GM19395 (cell line): ENCODE measurements around the gene INPP4B.

Experiments
- ATAC-seq: cut with Tn5 transposase; IDR thresholded peaks from one replicate; pipeline ENCODE4 v1.9.1; 2021; ENCODE audit warnings: mild to moderate bottlenecking, moderate library complexity; ENCODE audit not compliant: unreplicated experiment

The INPP4B gene

DNA sequence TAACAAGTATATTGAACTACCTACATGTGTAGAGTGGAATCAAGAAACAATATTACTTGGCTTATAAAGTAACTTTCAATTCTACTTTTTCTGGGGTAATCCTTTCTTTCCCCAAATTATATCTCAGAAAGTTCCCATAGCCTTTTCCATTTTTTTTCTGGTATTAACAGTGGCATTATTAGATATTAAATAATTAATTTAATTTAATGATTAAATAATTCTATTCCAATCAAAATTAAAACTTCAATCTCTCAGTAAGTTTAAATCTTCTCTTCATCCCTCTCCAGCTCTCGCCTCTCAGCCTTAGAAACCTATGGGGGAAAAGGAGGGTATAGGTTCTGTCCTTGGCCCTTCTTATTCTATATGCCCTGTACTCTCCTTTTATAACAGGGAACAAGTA, 262.4 kb downstream of the INPP4B start:
- no peak for ATAC-seq

DNA sequence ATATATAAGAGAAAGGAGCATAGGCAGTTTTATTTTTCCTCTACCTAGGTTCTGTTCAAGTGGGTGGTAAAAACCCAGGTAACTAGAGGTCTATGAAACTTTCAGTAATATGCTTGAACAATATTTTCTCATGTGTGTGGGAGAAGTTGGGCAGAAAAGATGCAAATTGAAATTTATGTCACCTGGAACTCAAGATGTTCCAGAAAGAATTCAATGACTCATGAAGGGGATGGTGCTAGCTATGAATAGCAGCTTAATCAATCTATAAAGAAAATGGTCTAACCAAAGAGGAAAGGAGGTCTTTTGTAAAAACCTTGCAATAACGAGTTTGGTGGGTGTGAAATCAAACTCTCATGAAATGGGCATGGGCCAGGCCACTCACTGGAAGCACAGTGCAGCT, 263.8 kb downstream of the INPP4B start:
- ATAC-seq = no peak

DNA sequence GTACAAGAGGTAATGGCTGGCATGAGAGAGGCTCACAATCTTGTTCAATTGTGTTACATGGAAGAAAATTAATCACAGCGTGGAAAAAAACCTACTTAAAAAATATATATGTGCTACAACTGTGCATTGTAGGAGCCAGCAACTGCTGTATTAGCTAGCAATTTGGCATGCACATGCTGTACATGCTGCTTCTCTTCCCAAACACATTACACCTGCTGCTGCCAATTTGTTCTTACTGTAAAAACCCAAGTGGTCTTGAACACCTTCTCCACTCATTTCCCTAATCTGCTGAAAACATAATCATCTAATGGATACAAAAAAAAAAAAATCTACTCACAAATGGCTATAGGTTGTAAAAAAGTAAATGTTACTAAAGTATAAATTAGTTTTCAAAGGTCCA, 264.2 kb downstream of the INPP4B start:
- ATAC-seq = no peak

DNA sequence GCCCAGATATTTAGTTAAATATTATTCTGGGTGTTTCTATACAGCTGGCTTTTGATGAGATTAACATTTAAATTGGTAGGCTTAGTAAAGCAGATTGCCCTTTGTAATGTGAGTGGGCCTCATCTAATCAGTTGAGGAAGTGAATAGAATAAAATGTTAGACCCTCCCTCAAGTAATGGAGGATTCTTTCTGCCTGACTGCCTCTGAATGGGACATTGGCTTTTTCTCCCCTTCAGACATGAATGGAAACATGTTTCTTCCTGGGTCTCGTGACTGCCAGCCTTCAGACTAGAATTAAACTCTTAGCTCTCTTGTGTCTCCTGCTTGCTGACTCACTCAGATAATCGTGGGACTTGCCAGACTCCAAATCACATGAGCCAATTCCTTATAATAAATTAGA, 266.7 kb downstream of the INPP4B start:
- no peak for ATAC-seq

DNA sequence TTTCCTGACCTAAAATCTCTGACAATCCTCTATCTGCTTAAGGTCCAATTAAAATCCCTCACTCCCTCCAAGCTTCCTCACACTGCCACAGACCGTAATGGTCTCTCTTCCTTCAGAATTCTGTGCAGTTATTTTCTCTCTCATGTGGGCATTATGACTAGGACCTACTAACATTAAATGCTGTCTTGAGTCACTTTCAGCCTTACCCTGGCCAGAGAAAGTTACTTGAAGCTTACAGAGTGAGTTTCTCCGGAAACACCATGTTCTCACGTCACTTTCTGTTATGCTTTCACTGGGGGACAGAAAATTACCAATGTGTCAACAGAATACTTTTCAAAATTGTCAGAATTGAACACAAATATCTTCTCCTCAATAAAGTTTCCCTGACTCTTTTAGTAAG, 271.8 kb downstream of the INPP4B start:
- ATAC-seq = peak; percentile 64

DNA sequence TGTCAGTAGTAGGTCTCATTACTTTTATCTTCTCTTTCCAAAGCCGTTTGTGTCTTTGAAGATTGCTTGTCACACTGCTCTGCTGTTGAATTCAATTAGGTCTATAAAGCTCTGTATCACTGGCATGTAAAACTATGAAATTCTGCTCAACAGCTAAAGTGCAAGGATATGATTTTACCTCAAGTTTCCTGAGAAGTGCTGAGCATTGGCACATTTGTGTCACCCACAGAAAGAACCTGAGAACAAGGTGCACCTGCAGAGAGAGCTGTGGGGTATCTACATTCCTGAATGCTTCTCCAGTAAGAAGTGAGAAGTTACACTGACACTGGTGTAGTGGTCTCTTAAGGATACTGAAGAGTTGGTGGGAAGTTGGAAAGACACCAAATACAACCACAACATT, 274.0 kb downstream of the INPP4B start:
- no peak for ATAC-seq

DNA sequence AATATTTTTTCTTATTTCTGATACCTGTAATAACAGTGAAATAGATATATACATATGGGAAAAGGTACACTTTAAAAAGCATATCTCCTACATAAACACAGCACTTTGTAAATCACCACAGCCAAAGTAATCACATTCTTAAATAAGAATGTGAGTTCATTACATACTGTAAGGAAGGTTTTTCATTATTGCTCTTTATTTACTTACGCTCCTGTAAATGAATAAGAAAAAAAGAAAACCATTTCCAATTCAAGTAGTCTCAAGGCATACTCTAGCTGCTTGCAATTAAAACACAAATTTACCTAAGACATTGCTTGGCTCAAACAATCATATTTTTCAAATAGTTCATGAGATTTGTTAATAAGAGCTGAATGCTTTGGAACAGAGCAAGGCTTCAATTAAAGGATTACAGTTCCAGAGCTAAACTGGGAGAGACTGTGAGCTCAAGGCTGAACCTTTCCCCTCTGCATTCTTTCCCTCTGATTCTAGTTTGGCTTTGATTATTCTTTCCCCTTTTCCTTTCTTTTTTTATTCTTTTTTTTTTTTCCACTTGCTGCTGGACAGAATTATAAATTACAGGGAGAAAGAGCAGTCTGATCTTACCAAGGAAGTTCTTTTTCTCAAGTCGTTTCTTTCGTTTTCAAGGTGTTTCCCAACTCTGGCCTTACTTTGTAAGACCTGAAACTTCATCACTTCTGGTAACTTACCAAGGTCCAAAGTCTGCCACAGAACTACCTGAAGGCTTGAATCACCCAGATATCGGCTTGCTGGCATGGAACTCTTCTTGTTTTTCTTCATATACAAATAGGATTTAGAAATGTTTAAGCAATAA, 278.3 kb downstream of the INPP4B start:
- no peak for ATAC-seq

DNA sequence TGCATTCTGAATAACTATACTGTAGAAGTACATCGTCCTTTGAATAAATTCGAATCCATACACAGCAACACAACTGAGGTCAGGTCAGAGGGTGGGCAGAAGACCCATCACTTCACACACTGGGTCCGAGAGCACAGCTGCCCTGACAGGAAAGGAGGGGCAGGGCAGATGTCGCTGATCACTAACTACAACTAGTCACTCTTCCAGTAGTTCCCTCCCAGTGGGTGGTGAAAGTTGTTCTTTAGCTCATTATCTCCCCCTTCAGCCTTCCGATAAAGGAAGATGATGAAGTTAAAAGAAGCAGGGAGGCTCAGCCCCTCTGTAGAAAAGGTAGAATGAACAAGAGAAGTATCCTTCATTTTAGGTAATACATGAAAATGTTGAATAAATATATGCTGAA, 278.9 kb downstream of the INPP4B start:
- ATAC-seq = no peak

DNA sequence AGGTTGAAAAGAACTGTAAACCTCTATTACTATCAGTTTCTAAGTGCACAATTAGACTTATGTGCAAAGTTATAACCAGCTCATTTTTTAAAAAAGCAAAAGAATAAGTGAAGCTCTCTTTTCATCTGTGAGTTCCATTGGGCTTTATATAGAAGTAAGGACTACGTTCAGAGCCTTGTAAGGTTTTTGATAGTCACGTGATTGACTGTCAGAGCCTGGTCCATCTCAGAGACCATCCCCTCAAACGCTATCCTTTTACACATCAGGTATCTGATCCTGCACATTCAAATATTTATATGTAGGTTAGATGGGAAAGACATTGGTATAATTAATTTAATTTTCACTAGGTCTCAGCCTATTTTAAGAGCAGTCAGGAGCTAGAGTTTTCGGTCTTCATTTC, 279.3 kb downstream of the INPP4B start:
- ATAC-seq = no peak

DNA sequence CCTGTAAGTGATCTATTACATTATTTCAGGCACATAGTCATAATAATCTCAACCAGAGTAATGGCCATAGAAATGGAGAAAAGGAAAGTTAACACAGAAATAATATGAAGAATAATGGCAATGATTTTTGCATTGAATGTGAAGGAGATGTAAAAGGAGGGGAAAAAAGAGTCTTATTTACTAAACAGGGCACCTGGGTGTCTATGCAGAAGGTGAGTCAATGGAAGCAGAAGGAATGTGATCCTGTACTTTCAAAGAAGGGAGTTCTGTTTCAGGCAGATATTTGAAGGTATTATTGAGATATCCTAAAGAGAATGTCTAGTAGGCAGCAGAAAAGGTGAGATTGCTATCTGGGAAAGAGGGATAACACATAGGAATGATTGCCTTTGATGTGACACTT, 279.9 kb downstream of the INPP4B start:
- no peak for ATAC-seq

DNA sequence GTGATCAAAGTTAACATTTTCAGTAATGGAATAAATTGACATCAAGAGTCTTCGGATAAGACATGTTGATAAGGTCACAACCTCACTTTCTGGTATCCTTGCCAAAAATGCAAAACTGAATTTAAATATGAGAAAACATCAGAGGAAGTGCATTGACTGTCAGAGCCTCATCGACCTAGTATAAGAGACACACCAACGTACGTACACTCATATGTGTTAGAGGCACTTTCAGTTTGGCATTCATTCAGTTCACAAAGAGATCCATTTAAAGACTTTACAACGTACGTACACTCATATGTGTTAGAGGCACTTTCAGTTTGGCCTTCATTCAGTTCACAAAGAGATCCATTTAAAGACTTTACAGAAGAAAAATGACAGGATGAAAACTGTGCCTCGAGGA, 280.3 kb downstream of the INPP4B start:
- no peak for ATAC-seq

DNA sequence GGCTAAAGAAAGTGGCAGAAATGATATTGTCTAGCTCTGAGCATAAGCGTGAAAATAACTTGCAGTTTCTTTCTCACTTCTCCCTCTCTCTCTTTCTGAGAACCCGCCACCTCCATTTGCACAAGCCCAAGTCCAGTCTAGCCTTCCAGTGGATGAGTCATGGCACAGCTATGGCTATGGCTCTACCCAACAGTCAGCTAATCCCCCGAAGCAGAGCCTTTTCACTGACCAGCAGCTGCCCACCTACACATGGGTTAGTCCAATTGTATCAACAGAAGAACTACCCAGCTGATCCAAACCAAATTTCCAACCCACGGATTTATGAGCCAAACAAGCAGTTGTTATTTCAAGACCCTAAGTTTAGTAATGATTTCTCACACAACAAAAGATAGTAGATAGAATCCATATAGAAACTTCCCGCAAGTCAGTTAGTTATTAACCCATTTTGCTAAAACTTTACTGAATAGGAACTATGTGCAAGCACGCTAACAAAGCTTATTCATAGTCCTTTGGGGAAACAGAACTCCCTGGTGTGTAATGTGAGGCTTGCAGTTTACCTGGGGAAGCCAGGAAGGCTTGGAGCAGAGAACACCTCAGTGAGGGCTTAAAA, 282.3 kb downstream of the INPP4B start:
- ATAC-seq = no peak

DNA sequence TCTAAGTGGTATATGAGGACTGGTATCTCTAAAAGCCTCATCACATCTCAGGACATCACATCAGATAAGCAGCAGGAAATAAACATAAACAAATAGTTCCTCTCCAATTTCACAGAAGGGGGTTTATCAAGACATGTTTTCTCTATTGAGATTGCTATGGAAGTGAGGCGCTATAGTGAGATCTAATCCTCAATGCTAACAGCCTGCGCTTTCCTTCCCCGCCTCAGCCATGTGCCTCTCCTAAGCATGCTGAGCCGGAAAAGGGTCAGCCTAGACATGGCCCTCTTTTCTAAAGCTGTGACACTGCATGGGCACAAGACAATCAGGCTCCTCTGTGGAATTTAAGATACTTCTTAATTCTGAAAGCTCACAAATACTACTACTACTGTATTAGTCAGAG, 286.1 kb downstream of the INPP4B start:
- ATAC-seq = no peak

DNA sequence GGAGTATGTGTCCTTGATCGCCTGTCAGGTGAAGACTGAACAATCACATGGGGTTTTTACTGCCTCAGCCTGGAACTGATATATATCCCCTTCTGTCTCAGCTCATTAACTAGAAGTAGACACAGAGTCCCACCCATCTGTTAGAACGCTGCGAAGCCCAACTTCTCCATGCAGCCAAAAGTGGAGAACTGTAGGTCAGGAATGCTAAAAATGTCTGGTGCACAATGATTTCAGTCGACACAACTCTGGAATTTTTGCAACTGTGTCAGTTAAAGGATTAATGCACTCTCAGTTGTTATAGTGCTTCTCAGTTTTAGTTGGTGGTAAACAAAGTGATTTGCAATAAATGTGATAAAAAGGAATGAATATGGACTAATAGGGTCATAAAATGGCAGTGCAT, 287.2 kb downstream of the INPP4B start:
- ATAC-seq = no peak

DNA sequence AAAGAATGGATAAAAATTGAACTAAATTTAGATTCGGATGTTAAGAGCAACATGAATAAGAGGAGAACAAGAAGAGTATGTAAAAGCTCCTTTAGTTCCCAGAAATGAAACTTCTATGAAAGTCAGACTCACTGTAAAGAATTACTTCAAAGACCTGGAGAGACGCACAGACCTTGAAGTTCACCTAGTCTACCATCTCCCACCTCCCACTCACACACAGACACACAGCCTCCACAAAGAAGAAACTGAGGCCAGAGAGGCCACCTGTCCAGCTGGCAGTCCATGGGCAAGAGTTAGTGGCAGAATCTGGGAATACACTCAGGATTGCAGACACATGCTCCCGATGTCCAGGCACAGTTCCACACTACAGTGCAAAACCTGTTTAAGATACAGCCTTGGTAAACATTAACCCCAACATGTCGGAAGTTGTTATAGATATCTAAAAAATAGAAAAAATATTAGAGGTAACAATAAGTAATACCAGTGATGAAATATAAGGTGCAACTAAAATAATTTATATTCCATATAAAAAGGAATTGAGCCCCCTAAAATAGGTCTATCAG, 288.8 kb downstream of the INPP4B start:
- no peak for ATAC-seq

DNA sequence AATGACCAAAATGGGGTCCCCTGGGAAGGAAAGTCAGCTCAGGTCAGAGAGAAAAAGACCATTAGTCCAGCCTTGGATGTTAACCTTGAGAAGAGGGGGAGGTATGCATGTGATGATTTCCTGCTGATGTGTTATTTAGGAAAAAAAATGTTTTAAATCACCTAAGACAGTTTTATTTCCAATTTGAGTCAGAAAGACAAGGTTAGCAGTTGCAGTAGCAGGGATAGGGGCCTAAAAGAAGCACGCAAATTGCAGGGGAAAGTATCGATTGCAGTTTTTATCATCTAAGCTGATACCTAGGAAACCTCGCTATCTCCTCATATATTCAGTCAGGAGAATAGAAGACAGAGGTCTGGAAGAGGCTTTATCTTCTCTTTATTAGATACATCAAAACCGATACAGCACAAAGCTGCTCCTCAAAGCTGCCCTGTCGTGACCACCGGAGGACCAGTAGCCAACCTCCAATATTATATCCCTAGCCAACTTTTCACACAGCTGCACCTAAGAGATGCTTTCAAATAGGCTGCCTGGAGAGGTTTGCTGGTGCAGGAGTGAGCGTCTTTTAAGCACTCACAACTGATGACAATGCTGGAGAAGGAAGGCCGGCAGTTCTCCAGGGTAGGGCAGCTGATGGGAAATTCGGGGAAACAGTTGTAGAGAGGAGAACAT, 289.4 kb downstream of the INPP4B start:
- no peak for ATAC-seq

DNA sequence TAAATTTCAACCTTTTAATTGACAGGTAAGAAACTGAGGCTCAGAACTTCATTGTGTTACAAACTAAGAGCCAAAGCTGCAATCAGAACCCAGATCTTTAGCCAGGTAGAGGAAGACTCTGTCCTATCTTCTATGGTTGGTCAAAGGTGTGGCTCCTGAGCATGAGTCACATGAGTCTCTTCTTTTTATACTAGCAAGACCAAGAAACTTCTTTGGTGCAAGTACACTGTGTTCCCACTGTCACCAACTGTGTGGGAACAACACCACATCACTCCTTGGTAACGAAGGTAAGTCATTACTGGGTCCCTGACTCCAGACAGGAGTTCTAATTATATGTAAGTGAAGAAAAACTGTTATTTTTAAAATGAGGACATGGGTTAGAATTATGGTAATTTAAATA, 290.1 kb downstream of the INPP4B start:
- no peak for ATAC-seq

DNA sequence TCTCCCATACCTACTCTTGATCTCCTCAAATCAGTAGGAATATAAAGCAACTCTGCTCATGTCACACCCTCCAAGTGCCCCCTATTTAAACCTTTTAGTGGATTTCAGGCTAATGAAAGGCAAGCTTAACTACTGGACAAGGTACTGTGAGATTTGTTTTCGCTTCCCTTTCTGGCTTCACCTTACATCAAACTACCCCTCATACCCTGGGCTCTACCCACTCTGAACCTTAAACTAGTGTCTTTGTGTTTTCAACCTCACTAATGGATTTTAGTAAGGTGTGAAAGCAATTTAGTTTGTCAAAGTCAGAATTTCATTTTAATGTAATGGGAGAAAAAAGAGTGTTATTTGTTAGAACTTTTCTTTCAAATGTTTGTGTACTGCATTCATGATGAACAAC, 291.7 kb downstream of the INPP4B start:
- ATAC-seq = no peak

DNA sequence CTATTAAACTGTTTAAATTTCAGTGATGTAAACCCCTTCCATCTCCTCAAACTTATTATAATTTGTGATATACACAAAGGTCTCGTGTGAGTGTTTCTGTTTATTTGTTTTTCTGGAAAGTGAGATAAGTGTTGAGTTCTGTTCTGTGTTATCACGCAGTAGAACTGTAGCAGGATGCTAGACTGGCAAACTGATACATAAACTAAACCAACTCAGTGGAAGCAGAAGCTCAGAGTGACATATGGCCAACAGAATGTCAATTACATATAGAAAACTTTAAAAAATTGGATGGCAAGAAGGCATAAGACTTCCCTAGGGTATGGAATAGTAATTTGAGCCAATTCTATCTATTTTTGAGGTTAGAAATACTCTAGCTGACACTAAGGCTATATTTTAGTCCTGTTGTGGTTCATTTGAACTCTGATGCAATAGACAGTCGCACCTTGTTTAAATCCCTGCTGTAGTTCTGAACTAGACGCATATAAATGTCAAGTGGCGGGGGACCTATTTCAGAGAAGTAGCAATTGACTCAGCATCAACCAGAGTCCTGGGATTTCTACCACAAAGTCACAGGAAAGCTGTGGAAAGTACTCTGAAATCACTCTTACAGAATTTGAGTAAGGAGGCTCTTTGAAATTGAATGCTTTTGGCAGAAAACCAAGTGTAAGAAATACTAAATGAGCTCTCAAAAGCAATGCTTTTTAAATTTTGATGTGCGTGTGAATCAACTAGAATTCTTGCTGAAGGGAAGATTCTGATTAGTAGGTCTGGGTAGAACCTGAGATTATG, 294.4 kb downstream of the INPP4B start:
- ATAC-seq = no peak

DNA sequence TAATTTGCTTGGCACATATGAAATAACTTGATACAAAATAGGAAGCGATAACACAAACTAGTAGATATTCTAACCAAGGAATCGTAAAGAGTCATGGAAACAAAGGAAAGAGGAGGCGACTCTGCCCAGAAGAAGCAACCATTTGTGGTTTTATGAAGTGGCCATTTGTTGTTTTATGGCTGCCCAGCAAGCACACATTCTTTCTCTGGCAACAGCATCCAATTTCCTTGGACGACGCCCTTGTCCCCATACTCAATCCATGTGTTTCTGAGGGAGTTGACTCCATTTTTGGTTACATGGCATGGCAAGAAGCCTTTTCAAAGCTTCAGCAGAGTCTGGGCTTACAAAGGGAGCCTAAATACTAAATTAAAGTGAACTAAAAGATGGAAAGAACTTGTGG, 295.1 kb downstream of the INPP4B start:
- no peak for ATAC-seq
